Ascending aorta (tissue), 2 donors: ENCODE measurements around the gene KLRK1. TPM values are rescaled to one million over a fixed set of nuclear protein-coding genes. Genes with fewer than 3 reads are reported as not detected.
"Not testable (repeated sequence)": the region's sequence is repeated elsewhere in the genome, so short reads cannot be mapped to it uniquely, and the experiment has no call there.

Source experiments
- DNase-seq, 2 donors: peaks; one replicate each; pipeline ENCODE4 v3.0.0-alpha.2; 2019; ENCODE audit warnings: low spot score in 2 of 2
- H3K27ac ChIP-seq, 2 donors: fragments of 200-600 bp; sonication (generic); one replicate each; pipeline ENCODE4 v1.5.1; 2016 to 2017; ENCODE audit warnings: mild to moderate bottlenecking in 1 of 2
- H3K27me3 ChIP-seq: fragments of 200-600 bp; sonication (generic); one replicate; pipeline ENCODE4 v1.5.1; 2017
- H3K36me3 ChIP-seq, 2 donors: fragments of 200-600 bp; sonication (generic); one replicate each; pipeline ENCODE4 v1.5.1; 2016
- H3K4me1 ChIP-seq, 2 donors: fragments of 200-600 bp; sonication (generic); one replicate each; pipeline ENCODE4 v1.5.1; 2016 to 2017; ENCODE audit warnings: mild to moderate bottlenecking in 1 of 2
- H3K4me3 ChIP-seq, 2 donors: fragments of 200-600 bp; sonication (generic); one replicate each; pipeline ENCODE4 v1.5.1; 2016 to 2017; ENCODE audit warnings: mild to moderate bottlenecking in 1 of 2
- H3K9me3 ChIP-seq, 2 donors: fragments of 200-600 bp; sonication (generic); one replicate each; pipeline ENCODE4 v1.5.1; 2016
- CTCF ChIP-seq, 3 experiments: fragments of 200-600 bp in 2 of 3; fragments of 450-650 bp in 1 of 3; sonication (generic) in 2 of 3; IDR thresholded peaks; one replicate each; pipeline ENCODE4 v1.5.1; 2016 to 2019; ENCODE audit warnings: antibody characterized with exemption in 3 of 3, mild to moderate bottlenecking in 1 of 3, moderate library complexity in 1 of 3
- intact Hi-C: fragments of 100-400 bp; cut with DNase I; formaldehyde crosslinking; loops from one replicate; pipeline ENCODE4 v1.15.1; 2023
- total RNA-seq: library from RNA; depleted of rRNA; stranded (reverse); fragments of >200 nt; gene quantifications from one replicate; pipeline ENCODE4 v1.1.0, GENCODE V29; 2016

Gene KLRK1
- total RNA-seq, 1 donor from 2014 or later: not detected

GRCh38 chr12:10339053-10339840, 50.6 kb downstream of the KLRK1 start:
- H3K9me3 ChIP-seq: no peaks in the 10 kb centered on the region
- no peak for DNase-seq
- TF ChIP-seq CTCF (IDR thresholded peaks at IDR 0.05): no peak
- no peak overlapping the region for H3K27ac ChIP-seq
- no peaks in the 10 kb centered on the region for H3K36me3 ChIP-seq
- H3K4me1 ChIP-seq: no peaks in the 10 kb centered on the region
- no peak overlapping the region for H3K4me3 ChIP-seq
- no peaks in the 10 kb centered on the region for H3K27me3 ChIP-seq
- intact Hi-C loops: no loop called here

DNA sequence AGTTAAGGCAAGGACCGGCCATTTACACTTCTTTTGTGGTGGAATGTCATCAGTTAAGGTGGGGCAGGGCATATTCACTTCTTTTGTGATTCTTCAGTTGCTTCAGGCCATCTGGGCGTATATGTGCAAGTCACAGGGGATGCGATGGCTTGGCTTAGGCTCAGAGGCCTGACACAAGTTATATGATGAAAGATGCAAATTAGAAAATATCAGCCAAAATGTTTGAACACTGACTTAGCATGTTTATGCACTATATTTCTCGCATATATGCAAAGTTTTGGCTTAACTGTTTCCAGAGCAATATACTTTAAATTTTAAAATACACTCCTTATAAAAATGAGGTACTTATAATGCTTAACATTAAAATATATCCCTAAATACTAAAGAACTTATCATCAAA, 51.4 kb downstream of the KLRK1 start:
- intact Hi-C loops, DNase-seq: not testable (repeated sequence)

GRCh38 chr12:10336196-10336595, 53.6 kb downstream of the KLRK1 start:
- DNase-seq, H3K27ac ChIP-seq, H3K9me3 ChIP-seq, H3K36me3 ChIP-seq, H3K4me1 ChIP-seq, intact Hi-C loops, H3K27me3 ChIP-seq, H3K4me3 ChIP-seq: not testable (repeated sequence)

More for the DNA sequence above, 51.4 kb downstream of the KLRK1 start:
- not testable (repeated sequence) for H3K4me1 ChIP-seq, H3K27me3 ChIP-seq, H3K9me3 ChIP-seq, H3K27ac ChIP-seq, H3K4me3 ChIP-seq, H3K36me3 ChIP-seq

DNA sequence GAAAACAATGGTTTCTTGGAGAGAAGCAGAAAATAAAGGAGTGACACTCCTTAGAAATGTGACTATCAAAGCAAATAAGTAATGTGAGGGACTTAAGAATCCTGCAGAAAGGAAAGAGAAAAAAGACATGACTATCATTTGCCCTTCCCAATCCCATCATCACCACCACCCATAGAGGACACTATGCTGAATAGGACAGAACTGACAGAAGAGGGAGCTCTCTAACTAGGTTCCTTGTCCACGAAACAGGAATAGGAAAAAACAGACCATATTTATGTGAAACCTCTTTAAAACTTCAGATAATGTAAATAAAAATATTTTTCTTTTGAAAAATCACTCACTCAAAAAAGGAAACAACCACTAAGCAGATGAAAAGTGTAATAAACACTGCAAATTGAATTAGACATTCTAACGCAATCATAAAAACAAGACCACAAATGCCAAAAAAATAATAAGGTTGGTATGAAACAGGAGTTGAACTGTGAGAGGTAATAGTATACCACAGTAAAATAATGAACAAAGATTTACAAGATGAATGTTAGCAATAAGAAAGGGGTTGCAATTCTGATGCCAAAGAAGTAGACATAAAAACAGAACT, 58.1 kb downstream of the KLRK1 start:
- H3K4me1 ChIP-seq: no peaks in the 10 kb centered on the region
- H3K36me3 ChIP-seq: no peaks in the 10 kb centered on the region
- intact Hi-C loops: loop anchor here (1.0 kb wide), 1 partner anchor 231 kb away; no protein-coding TSS in a partner anchor
- H3K4me3 ChIP-seq: no peak overlapping the region
- no peak for DNase-seq
- no peaks in the 10 kb centered on the region for H3K27me3 ChIP-seq
- H3K9me3 ChIP-seq: no peaks in the 10 kb centered on the region
- peak; percentile 38 to 68 (median 51) for TF ChIP-seq CTCF (IDR thresholded peaks at IDR 0.05)
- H3K27ac ChIP-seq: no peak overlapping the region

GRCh38 chr12:10328691-10329090, 61.1 kb downstream of the KLRK1 start:
- not testable (repeated sequence) for H3K9me3 ChIP-seq, H3K4me3 ChIP-seq, H3K36me3 ChIP-seq, H3K27ac ChIP-seq, H3K4me1 ChIP-seq, DNase-seq, H3K27me3 ChIP-seq
- intact Hi-C loops: loop anchor here (10.0 kb wide), 1 partner anchor 64 kb away; no protein-coding TSS in a partner anchor

Other genes starting within 250 kb of the KLRK1 start
- 2.1 TPM for gene OLR1, start 217.9 kb downstream of the KLRK1 start, total RNA-seq
- gene TMEM52B, start 211.0 kb downstream of the KLRK1 start, total RNA-seq: not detected
- gene GABARAPL1, start 177.2 kb downstream of the KLRK1 start, total RNA-seq: 239 TPM
- gene KLRD1, start 82.2 kb downstream of the KLRK1 start, total RNA-seq: 0.11 TPM
- not detected for gene KLRC4, start 19.7 kb upstream of the KLRK1 start, total RNA-seq
- not detected for gene KLRC3, start 30.6 kb upstream of the KLRK1 start, total RNA-seq
- gene KLRC2, start 46.0 kb upstream of the KLRK1 start, total RNA-seq: not detected
- gene KLRC1, start 63.3 kb upstream of the KLRK1 start, total RNA-seq: not detected
- not detected for gene EIF2S3B, start 115.8 kb upstream of the KLRK1 start, total RNA-seq
- 5.4 TPM for gene MAGOHB, start 223.6 kb upstream of the KLRK1 start, total RNA-seq